HG03097 (cell line): ENCODE results near the gene TMEM186.
"Not testable (repeated sequence)": the region's sequence is repeated elsewhere in the genome, so short reads cannot be mapped to it uniquely, and the experiment has no call there.

ENCODE experiments used
- ATAC-seq: cut with Tn5 transposase; IDR thresholded peaks from one replicate; pipeline ENCODE4 v1.9.1; 2021; ENCODE audit not compliant: unreplicated experiment, low FRiP score

Gene TMEM186

GRCh38 chr16:8814095-8814806, 16.8 kb upstream of the TMEM186 start:
- ATAC-seq: no peak

GRCh38 chr16:8812162-8812843, 14.9 kb upstream of the TMEM186 start:
- ATAC-seq: no peak

GRCh38 chr16:8808613-8809353, 11.3 kb upstream of the TMEM186 start:
- no peak for ATAC-seq

DNA sequence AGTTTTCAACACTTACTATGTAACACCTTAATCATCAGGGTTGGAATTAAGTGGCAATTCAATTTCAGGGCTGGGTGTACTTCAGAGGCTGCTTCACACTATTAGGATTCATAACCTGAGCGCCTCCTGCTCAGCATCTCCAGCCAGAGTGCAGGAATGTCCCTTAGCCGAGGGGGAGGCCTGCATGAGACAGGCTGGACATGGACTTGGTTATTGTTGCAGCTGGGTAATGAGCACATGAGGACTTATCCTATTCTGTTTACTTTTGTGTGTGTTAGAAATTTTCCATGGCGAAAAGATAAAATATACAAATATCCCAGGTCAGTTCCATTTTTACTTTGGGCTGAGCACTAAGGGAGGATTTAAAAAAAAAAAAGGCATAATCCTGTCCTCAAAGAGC, 10.6 kb upstream of the TMEM186 start:
- no peak for ATAC-seq

GRCh38 chr16:8807189-8807588, 9.8 kb upstream of the TMEM186 start:
- ATAC-seq: no peak

DNA sequence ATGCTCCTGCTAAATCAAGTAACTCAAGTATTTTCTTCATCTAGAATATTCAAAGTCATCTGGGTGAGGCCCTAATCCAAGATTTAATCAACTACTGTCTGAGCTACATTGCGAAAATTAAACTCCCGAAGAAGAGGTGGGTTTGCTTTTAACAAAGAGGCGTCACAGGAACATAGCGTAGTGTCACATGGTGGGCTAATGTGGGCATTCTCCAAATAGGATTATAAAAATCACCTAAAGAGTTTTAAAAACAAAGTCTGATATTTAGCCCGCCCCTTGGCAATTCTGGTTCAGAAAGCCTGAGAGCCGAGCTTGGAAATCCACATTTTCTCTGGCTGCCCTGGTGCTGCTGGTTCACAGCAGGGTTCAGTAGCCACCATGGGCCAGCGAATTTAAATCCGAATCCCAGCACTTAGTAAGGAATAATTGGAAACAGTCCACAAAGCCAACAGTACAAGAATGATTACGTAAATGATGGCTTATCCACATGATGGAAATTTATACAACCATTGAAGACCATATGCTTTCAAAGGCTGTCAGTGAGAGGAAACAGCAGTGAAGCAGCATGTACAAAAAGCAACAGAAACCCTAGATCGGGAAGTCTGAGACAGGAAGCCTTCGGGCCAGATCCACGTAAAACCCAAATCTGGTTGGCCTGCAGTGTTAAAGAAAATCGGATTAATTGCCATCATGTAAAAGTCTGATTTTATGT, 9.0 kb upstream of the TMEM186 start:
- ATAC-seq: no peak

- no peak for ATAC-seq
Observed at GRCh38 chr16:8804313-8804712, 6.9 kb upstream of the TMEM186 start.

- ATAC-seq: not testable (repeated sequence)
Observed at GRCh38 chr16:8803733-8804132, 6.3 kb upstream of the TMEM186 start.

DNA sequence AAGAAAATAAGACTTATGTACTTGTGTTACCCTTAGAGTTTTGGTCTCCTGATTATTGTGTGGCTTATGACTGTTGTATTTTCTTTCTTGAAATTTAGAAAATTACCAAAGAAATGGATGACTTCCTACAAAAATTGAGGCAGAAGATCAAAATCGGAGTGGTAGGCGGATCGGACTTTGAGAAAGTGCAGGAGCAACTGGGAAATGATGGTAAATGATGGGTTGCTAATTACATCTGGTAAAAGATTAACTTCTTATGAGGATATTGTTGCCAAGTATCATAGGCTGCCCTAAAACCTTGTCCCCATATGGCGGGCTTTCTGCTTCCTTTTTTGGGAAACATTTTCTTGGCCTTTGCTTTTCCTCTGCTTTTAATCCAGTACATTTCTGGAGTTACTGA, 4.3 kb upstream of the TMEM186 start:
- ATAC-seq: no peak

- ATAC-seq: no peak
Observed at GRCh38 chr16:8798535-8799157, 1.2 kb upstream of the TMEM186 start.

DNA sequence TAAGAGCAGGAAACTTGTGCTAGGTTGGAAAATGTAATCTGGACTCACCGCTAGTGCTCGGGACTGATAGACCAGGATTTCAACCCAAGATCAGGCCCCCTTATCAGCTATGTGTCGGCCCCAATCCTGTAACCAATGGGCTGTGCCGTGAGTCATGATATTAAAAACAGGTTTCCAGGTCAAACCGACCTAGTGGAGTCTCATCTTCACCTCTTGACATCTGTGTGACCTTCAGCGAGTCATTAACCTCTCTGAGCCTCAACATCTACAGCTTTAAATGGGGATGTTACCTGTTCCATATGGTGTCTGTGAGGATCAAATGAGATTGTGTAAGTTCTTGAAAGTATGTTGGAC, 712 bp upstream of the TMEM186 start:
- ATAC-seq: no peak

DNA sequence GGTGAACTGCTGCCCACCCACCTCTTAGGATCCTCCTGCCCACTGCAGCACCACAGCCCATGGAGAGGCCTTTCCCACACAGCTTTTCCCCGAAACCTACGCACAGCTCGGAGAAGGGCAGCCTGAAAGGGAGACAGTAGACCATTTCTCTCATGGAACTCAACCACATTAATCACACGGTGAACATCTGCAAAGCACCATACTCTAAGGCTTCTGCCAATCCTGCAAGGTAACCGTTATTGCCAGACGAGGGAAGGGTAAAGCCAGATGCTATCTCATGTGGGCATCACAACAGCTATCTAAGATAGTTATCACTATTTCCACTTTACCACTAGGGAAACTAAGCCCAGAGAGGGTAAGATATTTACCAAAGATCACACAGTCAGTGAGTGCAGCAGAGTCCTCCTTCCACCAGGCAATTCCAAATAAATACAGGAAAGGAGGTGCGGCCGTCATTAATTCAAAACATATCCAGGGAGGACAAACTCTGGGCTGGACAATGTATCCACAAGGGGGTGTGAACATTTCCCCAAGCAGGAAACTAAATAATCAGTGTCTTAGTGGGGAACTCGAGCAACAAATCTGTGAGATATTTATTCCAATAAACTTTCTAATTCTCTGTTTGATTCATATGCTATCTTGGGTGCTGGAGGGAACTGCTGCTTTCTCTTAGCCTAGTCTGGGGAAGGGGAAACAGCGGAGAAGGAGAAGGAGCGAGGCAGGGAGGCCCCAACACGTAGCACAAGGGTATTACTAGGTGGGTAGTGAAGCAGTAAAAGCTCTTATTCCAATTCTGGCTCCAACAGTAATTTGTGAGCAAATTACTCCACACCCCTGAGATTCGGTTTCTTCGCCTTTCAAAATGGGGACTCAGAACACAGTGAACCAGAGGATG, 723 bp downstream of the TMEM186 start:
- no peak for ATAC-seq

- no peak for ATAC-seq
Observed at GRCh38 chr16:8795818-8796217, 1.6 kb downstream of the TMEM186 start.

GRCh38 chr16:8795091-8795490, 2.3 kb downstream of the TMEM186 start:
- no peak for ATAC-seq

DNA sequence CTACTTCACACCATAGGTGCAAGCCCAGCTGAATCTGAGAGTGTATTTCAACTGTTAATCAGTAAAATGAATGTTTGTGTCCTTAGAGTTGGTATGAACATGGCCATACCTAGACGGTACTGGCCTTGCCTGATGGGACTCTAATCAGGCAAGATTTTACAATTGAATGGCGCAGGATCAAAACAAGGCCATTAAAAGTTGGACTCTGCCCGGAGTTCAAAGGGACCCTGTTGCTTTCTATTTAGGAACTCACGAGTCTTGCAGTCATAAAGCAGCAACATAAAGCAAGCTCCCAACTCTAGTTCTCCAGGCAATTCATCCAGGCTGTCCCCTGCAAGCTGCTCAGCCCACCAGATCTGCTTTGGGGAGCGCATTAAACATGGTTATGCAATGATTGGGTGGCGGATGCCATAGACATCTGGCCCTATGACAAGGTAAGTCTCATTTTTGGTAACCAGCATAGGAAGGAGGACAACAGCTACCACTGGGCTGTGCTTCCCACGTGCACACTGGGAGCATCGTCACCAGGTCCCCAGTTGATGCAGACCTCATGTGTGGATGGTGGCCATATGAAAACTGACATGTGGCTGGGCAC, 8.8 kb downstream of the TMEM186 start:
- no peak for ATAC-seq

DNA sequence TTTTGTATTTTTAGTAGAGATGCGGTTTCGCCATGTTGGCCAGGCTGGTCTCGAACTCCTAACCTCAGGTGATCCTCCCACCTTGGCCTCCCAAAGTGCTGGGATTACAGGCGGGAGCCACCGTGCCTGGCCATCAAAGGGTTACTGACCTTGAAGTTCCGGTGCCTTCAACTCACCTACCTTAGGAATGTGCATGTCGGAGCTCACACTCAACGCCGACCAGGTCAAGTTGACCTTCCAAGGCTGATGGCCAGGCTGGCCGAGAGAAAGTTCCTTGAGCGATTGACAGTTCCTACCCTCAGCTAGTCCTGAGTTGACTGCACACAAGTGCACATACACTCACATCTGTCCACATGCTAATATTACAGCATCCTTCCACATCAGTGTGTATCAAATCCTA, 11.1 kb downstream of the TMEM186 start:
- not testable (repeated sequence) for ATAC-seq

- no peak for ATAC-seq
Observed at GRCh38 chr16:8785408-8785807, 12.0 kb downstream of the TMEM186 start.

DNA sequence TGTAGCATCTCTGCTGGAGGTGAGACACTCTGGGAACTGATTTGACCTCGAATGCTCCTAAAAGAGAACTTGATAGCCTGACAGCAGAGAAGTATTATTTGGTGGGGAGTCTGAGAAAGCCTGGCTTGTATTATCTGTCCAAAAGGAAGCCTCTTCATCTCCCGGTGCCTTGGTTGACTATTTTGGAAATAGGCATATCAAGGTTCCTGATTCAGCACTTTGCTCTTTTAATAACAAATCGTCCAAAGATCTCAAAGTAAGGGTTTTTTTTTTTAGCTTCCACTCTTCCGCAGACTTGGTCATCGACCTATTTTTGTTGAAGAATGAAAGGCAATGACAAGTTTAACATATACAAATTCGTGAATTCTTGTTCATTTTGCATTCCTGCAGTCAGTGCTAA, 14.8 kb downstream of the TMEM186 start:
- no peak for ATAC-seq

DNA sequence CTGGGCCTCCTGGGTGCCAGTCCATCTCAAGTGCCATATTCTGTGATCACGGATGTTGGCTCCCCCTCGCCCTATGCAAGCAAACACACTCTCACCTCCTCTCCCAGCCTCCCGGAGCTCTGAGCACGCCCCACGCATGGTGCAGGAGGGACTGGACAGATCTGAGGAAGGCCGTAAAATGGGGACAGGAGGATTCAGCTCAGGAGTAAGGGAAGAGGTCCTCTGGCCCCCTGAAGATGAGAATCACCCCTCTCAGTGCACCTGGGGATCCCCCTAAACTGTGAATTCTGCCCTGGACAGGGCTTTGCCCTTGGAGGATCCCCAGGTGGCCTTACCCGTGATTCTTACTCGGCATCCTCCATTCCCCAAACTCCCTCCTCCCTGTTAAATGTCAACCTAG, 15.6 kb downstream of the TMEM186 start:
- no peak for ATAC-seq
